HepG2 (cell line): ENCODE data around the gene ESYT2. TPM values are rescaled to one million over a fixed set of nuclear protein-coding genes. Genes with fewer than 3 reads are reported as not detected.

Experiments used
- KDM4B ChIP-seq: sonication (generic); formaldehyde crosslinking; IDR thresholded peaks from 2 replicates; pipeline ENCODE4 v1.4.0; 2020; ENCODE audit warnings: missing genetic modification reagents
- MED1 ChIP-seq: sonication (generic); formaldehyde crosslinking; IDR thresholded peaks from 2 replicates; pipeline ENCODE4 v1.4.0; 2020; ENCODE audit warnings: missing genetic modification reagents
- MED13 ChIP-seq: sonication (generic); formaldehyde crosslinking; IDR thresholded peaks from 2 replicates; pipeline ENCODE4 v1.5.0; 2020; ENCODE audit warnings: missing genetic modification reagents
- TCF12 ChIP-seq, 2 experiments: fragments of 450-650 bp in 1 of 2; sonication (generic) in 1 of 2; formaldehyde crosslinking in 1 of 2; IDR thresholded peaks; 2 replicates each; pipeline versions ENCODE4 v1.6.1 to v1.8.0; 2017 to 2022; ENCODE audit warnings: antibody characterized with exemption in 1 of 2, mild to moderate bottlenecking in 1 of 2, missing genetic modification reagents in 1 of 2, moderate library complexity in 1 of 2
- ZBTB40 ChIP-seq, 2 experiments: fragments of 450-650 bp in 1 of 2; sonication (generic) in 1 of 2; formaldehyde crosslinking in 1 of 2; IDR thresholded peaks; 2 replicates each; pipeline versions ENCODE4 v1.6.1 to v1.8.0; 2016 to 2022; ENCODE audit warnings: antibody characterized with exemption in 1 of 2, mild to moderate bottlenecking in 1 of 2, missing genetic modification reagents in 1 of 2
- ZMYM4 ChIP-seq: sonication (generic); formaldehyde crosslinking; IDR thresholded peaks from 2 replicates; pipeline ENCODE4 v1.8.1; 2023; ENCODE audit warnings: mild to moderate bottlenecking, missing genetic modification reagents
- ZNF407 ChIP-seq: sonication (generic); formaldehyde crosslinking; IDR thresholded peaks from one replicate; pipeline ENCODE4 v1.5.1; 2020; ENCODE audit warnings: mild to moderate bottlenecking, missing genetic modification reagents; ENCODE audit errors: not compliant biosample characterization
- ZNF766 ChIP-seq: sonication (generic); formaldehyde crosslinking; IDR thresholded peaks from 2 replicates; pipeline ENCODE4 v1.5.0; 2020; ENCODE audit warnings: missing genetic modification reagents, borderline replicate concordance
- polyA plus RNA-seq, 8 experiments: library from polyadenylated mRNA; depleted of rRNA in 3 of 8; stranded (reverse) in 7 of 8; unstranded in 1 of 8; fragments of >200 nt; fragmentation: Illumina TruSeq in 4 of 8; extraction: Trizol in 4 of 8; gene quantifications; 2 replicates each; pipeline versions ENCODE4 v1.2.1 to v1.2.3, GENCODE V29; 2011 to 2016; ENCODE audit warnings: low read depth in 4 of 8, missing spikeins in 1 of 8, mixed read lengths in 1 of 8; ENCODE audit not compliant: insufficient read depth in 1 of 8
- total RNA-seq, 5 experiments: library from RNA; depleted of rRNA; stranded (reverse); fragments of >200 nt; fragmentation: Illumina TruSeq; extraction: Trizol; gene quantifications; 2 replicates each; pipeline ENCODE4 v1.2.3, GENCODE V29; 2016; ENCODE audit warnings: low read depth in 1 of 5

Gene ESYT2
- total and polyA plus RNA-seq, 2 of the 13 experiments (the other 11 are each of a cell fraction or from before 2014, with no cell fraction given), result 28.5 to 37.3 TPM

GRCh38 chr7:158849768-158850544 is 20.6 kb upstream of the ESYT2 start (continued):
- TF ChIP-seq ZBTB40 (IDR thresholded peaks at IDR 0.05), result no peak
- TF ChIP-seq ZBTB40 (CRISPR knock-in tag; IDR thresholded peaks at IDR 0.05), result 0 out of 2 replicates have a peak, but pooled peaks have one; percentile 43
- no peak for TF ChIP-seq TCF12 (IDR thresholded peaks at IDR 0.05)
- TF ChIP-seq TCF12 (CRISPR knock-in tag; IDR thresholded peaks at IDR 0.05), result 0 out of 2 replicates have a peak, but pooled peaks have one; percentile 64
- TF ChIP-seq ZNF766 (CRISPR knock-in tag), result no peak
- peak; percentile 94 for TF ChIP-seq ZMYM4 (CRISPR knock-in tag)
- no peak for TF ChIP-seq KDM4B (CRISPR knock-in tag)
- no peak for TF ChIP-seq MED13 (CRISPR knock-in tag)
- TF ChIP-seq MED1, result peak; percentile 38; the same call in 1 of the 2 replicates
- peak; percentile 28 for TF ChIP-seq ZNF407 (CRISPR knock-in tag)
